GM10266 (cell line): ENCODE results near the gene TXNRD2.
A peak's percentile ranks its signal among the peaks of the same experiment; 100 is the strongest.

Experiments used
- DNase-seq: peaks from one replicate; pipeline ENCODE4 v3.0.0; 2012; ENCODE audit errors: extremely low spot score
- TF ChIP-seq, protein P1 (sequence below): IDR thresholded peaks from 2 replicates; pipeline ENCODE4 v1.5.1; 2012; ENCODE audit warnings: mild to moderate bottlenecking, low read depth; ENCODE audit not compliant: control insufficient read depth, insufficient read depth; ENCODE audit errors: missing control alignments

TXNRD2 gene

GRCh38 chr22:19941365-19942082 is at the start of gene TXNRD2, which contains the start of gene COMT:
TXNRD2 (minus strand) TSS chr22:19941818; CDS start chr22:19941803, 15 bp downstream.
COMT (plus strand) TSS chr22:19941772; CDS start chr22:19962527, 20,755 bp downstream.
- DNase-seq = peak; percentile 90
- TF ChIP-seq, protein P1, sequence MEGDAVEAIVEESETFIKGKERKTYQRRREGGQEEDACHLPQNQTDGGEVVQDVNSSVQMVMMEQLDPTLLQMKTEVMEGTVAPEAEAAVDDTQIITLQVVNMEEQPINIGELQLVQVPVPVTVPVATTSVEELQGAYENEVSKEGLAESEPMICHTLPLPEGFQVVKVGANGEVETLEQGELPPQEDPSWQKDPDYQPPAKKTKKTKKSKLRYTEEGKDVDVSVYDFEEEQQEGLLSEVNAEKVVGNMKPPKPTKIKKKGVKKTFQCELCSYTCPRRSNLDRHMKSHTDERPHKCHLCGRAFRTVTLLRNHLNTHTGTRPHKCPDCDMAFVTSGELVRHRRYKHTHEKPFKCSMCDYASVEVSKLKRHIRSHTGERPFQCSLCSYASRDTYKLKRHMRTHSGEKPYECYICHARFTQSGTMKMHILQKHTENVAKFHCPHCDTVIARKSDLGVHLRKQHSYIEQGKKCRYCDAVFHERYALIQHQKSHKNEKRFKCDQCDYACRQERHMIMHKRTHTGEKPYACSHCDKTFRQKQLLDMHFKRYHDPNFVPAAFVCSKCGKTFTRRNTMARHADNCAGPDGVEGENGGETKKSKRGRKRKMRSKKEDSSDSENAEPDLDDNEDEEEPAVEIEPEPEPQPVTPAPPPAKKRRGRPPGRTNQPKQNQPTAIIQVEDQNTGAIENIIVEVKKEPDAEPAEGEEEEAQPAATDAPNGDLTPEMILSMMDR = no peak

DNA sequence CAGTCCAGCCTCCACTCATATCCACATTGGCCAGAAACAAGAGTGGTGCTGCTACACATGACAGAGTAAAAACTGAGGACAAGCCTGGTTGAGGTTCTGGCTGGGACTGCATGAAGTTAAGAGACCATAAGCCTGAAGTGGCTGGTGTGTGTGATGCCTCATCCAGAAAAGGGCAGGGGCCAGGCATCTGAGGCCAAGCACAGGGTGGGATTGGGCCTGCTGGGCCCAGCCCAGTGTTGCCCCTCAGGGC is 49.7 kb upstream of the TXNRD2 start:
- DNase-seq = no peak
- TF ChIP-seq, protein P1 = no peak

- DNase-seq = no peak
- TF ChIP-seq, protein P1 = no peak
Observed at GRCh38 chr22:19990609-19991394, 49.2 kb upstream of the TXNRD2 start.

DNA sequence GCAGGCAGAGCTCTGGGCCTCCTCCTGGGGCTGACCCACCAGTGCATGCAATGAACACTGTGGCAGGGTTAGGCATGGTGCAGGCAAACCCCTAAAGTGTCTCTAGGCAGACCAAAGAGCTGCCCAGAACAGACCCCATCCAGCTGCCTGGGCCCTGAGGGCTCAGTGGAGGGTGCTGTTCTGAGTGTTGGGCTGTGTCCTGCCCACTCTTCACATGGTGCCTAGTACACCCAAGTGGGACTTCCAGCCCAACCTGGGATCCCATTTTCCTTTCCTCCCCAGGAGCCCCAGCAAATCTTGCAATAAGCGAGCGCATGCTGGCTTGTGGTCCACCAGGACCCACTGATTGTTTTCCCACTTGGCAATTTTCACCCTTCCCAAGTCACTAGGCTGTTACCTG is 48.6 kb upstream of the TXNRD2 start:
- TF ChIP-seq, protein P1 = no peak
- no peak for DNase-seq

DNA sequence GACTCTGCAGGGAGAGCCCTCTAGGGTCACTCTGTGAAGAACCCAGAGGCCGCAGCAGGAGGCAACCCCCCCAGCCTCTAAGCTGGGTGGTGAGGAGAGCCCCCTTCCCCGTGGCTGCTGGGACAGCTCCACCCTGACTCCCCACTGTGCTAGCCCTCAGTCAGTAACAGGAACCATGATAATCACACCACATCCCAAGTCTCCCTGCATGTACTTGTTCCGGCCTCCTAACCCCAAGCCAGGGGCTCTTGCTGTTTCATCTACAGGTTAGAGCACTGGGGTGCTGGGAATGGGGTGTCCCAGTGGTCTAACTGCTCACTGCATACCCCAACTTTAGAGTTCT is 48.1 kb upstream of the TXNRD2 start:
- no peak for DNase-seq
- TF ChIP-seq, protein P1 = no peak

DNA sequence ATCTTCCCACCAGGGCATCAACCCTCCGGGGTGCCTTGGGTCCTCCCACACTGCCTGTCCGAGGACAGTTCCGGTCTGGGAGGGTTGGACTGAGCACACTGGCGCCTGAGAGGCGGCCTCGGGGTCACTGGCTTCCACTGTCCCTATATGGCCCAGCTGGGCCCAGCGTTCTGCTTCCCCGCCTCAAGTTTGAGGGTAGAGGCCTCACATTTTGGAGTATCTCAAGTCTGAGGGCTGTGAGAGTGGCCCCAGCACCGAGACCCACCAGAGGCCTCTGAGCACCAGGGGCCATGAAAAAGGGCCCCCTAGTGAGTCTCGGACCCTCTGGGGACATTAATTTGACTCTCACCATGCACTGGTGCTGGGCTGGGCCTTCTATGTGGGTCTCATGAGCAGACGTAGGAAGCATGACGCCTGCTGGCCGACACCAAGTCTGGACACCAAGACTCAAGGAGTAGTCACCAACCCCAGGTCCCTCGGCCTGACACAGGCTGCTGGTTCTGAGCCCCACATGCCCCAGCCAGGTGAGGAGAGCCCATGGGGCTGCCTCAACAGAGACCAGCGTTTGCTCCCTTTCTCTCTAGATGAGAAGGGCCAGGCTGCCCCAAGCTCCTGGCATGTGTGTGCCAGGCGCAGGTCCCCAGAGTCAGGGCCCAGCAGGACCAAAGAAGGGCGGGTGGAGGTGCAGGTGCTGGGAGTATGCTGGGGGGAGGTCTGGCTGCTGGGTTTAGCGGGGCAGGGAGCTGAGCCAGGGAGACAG is 47.5 kb upstream of the TXNRD2 start:
- TF ChIP-seq, protein P1 = no peak
- DNase-seq = no peak
